ENCODE results near the gene GPR35. TPM values are rescaled to one million over a fixed set of nuclear protein-coding genes. Genes with fewer than 3 reads are reported as not detected.

The GPR35 gene
- polyA plus RNA-seq, 1 donor (not counting 4 experiments of a cell fraction or from before 2014, with no cell fraction given): 0.04 TPM

DNA sequence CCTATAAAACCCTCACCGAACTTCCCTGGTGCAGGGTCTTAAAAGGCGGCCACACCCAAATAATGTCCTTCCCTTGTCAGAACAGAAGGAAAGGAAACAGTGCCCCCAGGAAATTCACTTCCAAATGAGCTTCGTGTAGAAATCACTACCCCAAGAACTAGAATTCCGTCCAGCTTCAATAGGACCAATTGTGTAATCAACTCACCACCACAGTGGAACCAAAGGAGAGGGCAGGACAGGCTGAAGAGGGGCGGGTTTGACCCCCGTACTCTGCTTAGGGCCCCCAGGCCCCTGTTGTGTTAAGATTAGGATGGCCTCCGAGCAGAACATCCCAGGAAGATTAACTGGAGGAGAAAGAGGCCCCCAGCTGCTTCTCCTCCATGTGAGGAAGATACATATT lies 24.1 kb downstream of the GPR35 start:
- no peaks in the 10 kb centered on the region for H4K20me1 ChIP-seq (ENCODE audit: control insufficient read depth, extremely low read depth, insufficient read depth, low read length)
- no peaks in the 10 kb centered on the region for H3K36me3 ChIP-seq (ENCODE audit: control insufficient read depth in 2 of 2, extremely low read depth in 1 of 2, insufficient read depth in 2 of 2, low read length in 2 of 2)
- no peak for TF ChIP-seq EZH2 (IDR thresholded peaks at IDR 0.05; ENCODE audit: low read length)
- TF ChIP-seq, protein P1, sequence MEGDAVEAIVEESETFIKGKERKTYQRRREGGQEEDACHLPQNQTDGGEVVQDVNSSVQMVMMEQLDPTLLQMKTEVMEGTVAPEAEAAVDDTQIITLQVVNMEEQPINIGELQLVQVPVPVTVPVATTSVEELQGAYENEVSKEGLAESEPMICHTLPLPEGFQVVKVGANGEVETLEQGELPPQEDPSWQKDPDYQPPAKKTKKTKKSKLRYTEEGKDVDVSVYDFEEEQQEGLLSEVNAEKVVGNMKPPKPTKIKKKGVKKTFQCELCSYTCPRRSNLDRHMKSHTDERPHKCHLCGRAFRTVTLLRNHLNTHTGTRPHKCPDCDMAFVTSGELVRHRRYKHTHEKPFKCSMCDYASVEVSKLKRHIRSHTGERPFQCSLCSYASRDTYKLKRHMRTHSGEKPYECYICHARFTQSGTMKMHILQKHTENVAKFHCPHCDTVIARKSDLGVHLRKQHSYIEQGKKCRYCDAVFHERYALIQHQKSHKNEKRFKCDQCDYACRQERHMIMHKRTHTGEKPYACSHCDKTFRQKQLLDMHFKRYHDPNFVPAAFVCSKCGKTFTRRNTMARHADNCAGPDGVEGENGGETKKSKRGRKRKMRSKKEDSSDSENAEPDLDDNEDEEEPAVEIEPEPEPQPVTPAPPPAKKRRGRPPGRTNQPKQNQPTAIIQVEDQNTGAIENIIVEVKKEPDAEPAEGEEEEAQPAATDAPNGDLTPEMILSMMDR (optimal IDR thresholded peaks at IDR 0.05 in 1 of 3, IDR thresholded peaks at IDR 0.05 in 1 of 3, conservative IDR thresholded peaks at IDR 0.05 in 1 of 3; ENCODE audit: extremely low read depth in 1 of 3, insufficient read depth in 2 of 3, low read length in 3 of 3): no peak
- no peaks in the 10 kb centered on the region for H3K4me1 ChIP-seq (ENCODE audit: control insufficient read depth, extremely low read depth, insufficient read depth, low read length)
- peaks cover 38% of the 10 kb centered on the region for H3K27me3 ChIP-seq (ENCODE audit: control insufficient read depth, extremely low read depth, insufficient read depth, low read length)
- H3K9me1 ChIP-seq (ENCODE audit: control insufficient read depth, extremely low read depth, insufficient read depth, low read length): no peaks in the 10 kb centered on the region
- no peak overlapping the region for H3K27ac ChIP-seq (ENCODE audit: control insufficient read depth, insufficient read depth, low read length)
- no peak overlapping the region for H3K4me3 ChIP-seq (ENCODE audit: control insufficient read depth in 2 of 3, extremely low read depth in 1 of 3, insufficient read depth in 2 of 3, low read depth in 1 of 3, low read length in 3 of 3)
- DNase-seq (ENCODE audit: low read depth, low spot score): no peak
- H3K79me2 ChIP-seq (ENCODE audit: control insufficient read depth, insufficient read depth, low read length): no peaks in the 10 kb centered on the region
- FAIRE-seq: no peak
- H2AFZ ChIP-seq (ENCODE audit: control insufficient read depth, low read length): no peak overlapping the region
- H3K4me2 ChIP-seq (ENCODE audit: control insufficient read depth, extremely low read depth, insufficient read depth, low read depth, low read length): no peak overlapping the region
- H3K9me3 ChIP-seq (ENCODE audit: control insufficient read depth, low read depth, low read length): no peaks in the 10 kb centered on the region
- H3K9ac ChIP-seq (ENCODE audit: control insufficient read depth, extremely low read depth, insufficient read depth, low read length): no peak overlapping the region
- dilution Hi-C loops (cut with MboI; ENCODE audit: extremely low pct_ligation_motif_present, low sequenced_read_pairs): no loop called here

DNA sequence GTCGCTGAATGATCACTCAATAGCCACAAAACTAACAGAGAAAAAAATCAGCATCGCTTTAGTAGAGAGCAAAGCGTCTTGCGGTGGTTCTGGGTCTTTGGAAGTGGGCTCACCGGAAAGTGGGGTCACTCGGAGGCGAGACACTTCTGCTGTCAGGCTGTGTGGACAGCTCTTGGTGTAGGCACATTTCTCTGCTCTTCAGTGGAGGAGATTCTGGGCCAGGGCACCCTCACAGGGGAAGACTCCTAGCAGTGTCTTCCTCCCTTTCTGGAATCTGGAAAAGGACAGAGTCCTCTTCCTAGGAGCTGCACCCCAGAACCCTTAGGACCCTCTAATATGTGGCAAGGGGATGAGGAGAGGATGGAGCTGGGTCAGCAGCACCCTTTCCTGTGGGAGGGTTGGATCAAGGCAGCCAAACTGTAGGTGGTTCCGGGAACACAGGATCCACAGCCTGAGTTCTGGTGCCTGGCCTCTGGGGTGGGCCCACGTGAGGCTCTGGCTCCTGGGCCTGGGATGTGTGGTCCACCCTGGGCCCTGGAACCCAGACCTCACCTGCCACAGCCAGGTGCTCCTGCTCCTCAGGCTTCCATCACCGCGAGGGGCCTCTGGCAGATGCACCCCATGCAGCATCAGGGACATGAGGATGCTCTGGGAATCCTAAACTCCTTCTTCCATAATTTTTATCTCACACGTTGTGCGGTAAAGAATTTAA lies 25.1 kb downstream of the GPR35 start:
- Histone ChIP-seq H3K79me2 (ENCODE audit: control insufficient read depth, insufficient read depth, low read length) (no peaks in the 10 kb centered on the region), H3K9ac (ENCODE audit: control insufficient read depth, extremely low read depth, insufficient read depth, low read length) (no peak overlapping the region), H3K36me3 (ENCODE audit: control insufficient read depth in 2 of 2, extremely low read depth in 1 of 2, insufficient read depth in 2 of 2, low read length in 2 of 2) (no peaks in the 10 kb centered on the region), H3K27me3 (ENCODE audit: control insufficient read depth, extremely low read depth, insufficient read depth, low read length) (peaks cover 37% of the 10 kb centered on the region), H3K4me2 (ENCODE audit: control insufficient read depth, extremely low read depth, insufficient read depth, low read depth, low read length) (no peak overlapping the region), H2AFZ (ENCODE audit: control insufficient read depth, low read length) (no peak overlapping the region), H3K9me3 (ENCODE audit: control insufficient read depth, low read depth, low read length) (no peaks in the 10 kb centered on the region), H3K27ac (ENCODE audit: control insufficient read depth, insufficient read depth, low read length) (no peak overlapping the region), H3K4me1 (ENCODE audit: control insufficient read depth, extremely low read depth, insufficient read depth, low read length) (no peaks in the 10 kb centered on the region), H3K4me3 (ENCODE audit: control insufficient read depth in 2 of 3, extremely low read depth in 1 of 3, insufficient read depth in 2 of 3, low read depth in 1 of 3, low read length in 3 of 3) (no peak overlapping the region), H3K9me1 (ENCODE audit: control insufficient read depth, extremely low read depth, insufficient read depth, low read length) (no peaks in the 10 kb centered on the region), H4K20me1 (ENCODE audit: control insufficient read depth, extremely low read depth, insufficient read depth, low read length) (no peaks in the 10 kb centered on the region)
- no peak for TF ChIP-seq EZH2 (IDR thresholded peaks at IDR 0.05; ENCODE audit: low read length)
- TF ChIP-seq, protein P1 (optimal IDR thresholded peaks at IDR 0.05 in 1 of 3, IDR thresholded peaks at IDR 0.05 in 1 of 3, conservative IDR thresholded peaks at IDR 0.05 in 1 of 3; ENCODE audit: extremely low read depth in 1 of 3, insufficient read depth in 2 of 3, low read length in 3 of 3): no peak
- dilution Hi-C loops (cut with MboI; ENCODE audit: extremely low pct_ligation_motif_present, low sequenced_read_pairs): no loop called here
- FAIRE-seq: no peak
- no peak for DNase-seq (ENCODE audit: low read depth, low spot score)
